Muscle layer of colon (tissue), 2 donors: Measurements from ENCODE around the gene PLCH2.

ENCODE experiments used
- H3K27ac ChIP-seq: one replicate; pipeline ENCODE4 v1.7.0; 2013; ENCODE audit warnings: low read depth, mild to moderate bottlenecking, low read length, moderate library complexity
- H3K27me3 ChIP-seq, 2 donors: one replicate each; pipeline ENCODE4 v1.7.0; 2013; ENCODE audit warnings: low read length in 2 of 2, mild to moderate bottlenecking in 2 of 2; ENCODE audit not compliant: insufficient read depth in 2 of 2, control insufficient read depth in 1 of 2
- H3K36me3 ChIP-seq: one replicate; pipeline ENCODE4 v1.7.0; 2013; ENCODE audit warnings: mild to moderate bottlenecking, low read length; ENCODE audit not compliant: insufficient read depth
- H3K4me1 ChIP-seq: one replicate; pipeline ENCODE4 v1.7.0; 2013; ENCODE audit warnings: mild to moderate bottlenecking, low read length; ENCODE audit not compliant: insufficient read depth
- H3K4me3 ChIP-seq, 2 donors: one replicate each; pipeline ENCODE4 v1.7.0; 2013; ENCODE audit warnings: low read length in 2 of 2, low read depth in 1 of 2, mild to moderate bottlenecking in 1 of 2, moderate library complexity in 1 of 2
- H3K9ac ChIP-seq: one replicate; pipeline ENCODE4 v1.7.0; 2013; ENCODE audit warnings: low read length
- H3K9me3 ChIP-seq: one replicate; pipeline ENCODE4 v1.7.0; 2013; ENCODE audit warnings: mild to moderate bottlenecking, low read length
- donor health status: abdominal sarcoma.
- donor health status: Adenocarcinoma of cecum.

Gene PLCH2

GRCh38 chr1:2554621-2555387 lies 78.7 kb downstream of the PLCH2 start:
- Histone ChIP-seq H3K27ac (peak overlapping the region; percentile 7), H3K27me3 (no peaks in the 10 kb centered on the region), H3K9ac (no peak overlapping the region), H3K9me3 (no peaks in the 10 kb centered on the region), H3K4me3 (no peak overlapping the region), H3K4me1 (peaks cover 26% of the 10 kb centered on the region), H3K36me3 (peaks cover 9% of the 10 kb centered on the region)
